Activated naive CD8-positive, alpha-beta T cell (primary cell): Measurements from ENCODE around the gene SIX5.

ENCODE experiments used
- H3K27ac Mint-ChIP-seq: one replicate; pipeline ENCODE4 v1.8.0; 2021; ENCODE audit warnings: mixed read lengths
- H3K27me3 Mint-ChIP-seq: one replicate; pipeline ENCODE4 v1.8.0; 2021; ENCODE audit warnings: mixed read lengths
- H3K36me3 Mint-ChIP-seq: one replicate; pipeline ENCODE4 v1.8.0; 2021; ENCODE audit warnings: mixed read lengths
- H3K4me1 Mint-ChIP-seq: one replicate; pipeline ENCODE4 v1.8.0; 2021; ENCODE audit warnings: low read depth, mixed read lengths
- H3K4me3 Mint-ChIP-seq: one replicate; pipeline ENCODE4 v1.8.0; 2021; ENCODE audit warnings: mild to moderate bottlenecking, mixed read lengths
- H3K9me3 Mint-ChIP-seq: one replicate; pipeline ENCODE4 v1.8.0; 2021; ENCODE audit warnings: low read depth, mixed read lengths

Gene SIX5

DNA sequence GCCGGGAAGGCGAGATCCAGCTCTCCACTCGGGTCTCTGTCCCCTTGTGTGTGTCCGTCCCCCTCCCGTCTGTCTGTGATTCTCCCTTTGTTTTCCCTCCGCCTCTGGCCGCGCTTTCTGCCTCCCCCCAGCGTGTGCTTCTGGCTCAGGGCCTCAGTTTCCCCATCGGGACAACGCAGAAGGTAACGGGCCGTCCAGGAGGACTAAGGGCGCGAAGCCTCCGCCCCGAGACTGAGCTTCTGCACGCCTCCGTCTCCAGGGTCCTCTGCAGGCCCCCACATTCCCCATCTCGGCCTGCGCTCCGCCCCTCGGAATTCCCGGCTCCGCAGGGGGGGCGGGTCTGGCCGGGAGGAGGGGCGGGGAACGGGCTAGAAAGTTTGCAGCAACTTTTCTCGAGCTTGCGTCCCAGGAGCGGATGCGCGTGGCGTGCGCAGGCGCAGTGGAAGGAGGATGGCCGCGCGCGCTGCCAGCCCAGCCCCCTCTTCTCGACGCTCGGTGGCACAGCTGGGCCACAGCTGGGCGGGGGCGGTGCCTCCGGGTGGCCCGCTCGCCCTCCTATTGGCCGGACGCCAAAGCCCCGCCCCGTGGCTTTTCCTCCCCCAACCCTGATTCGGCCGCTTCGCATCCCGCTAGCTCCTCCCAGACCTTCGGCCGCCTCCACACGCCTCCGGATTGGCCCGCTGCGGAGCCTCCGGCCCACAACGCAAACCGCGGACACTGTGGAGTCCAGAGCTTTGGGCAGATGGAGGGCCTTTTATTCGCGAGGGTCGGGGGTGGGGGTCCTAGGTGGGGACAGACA lies at the start of gene SIX5:
SIX5 (minus strand) TSS at position 269 of the 799 bp plus-strand sequence. CDS start 408 bp downstream, outside the sequence.
- H3K27ac Mint-ChIP-seq: peak within 1 kb of the TSS; percentile 41
- H3K36me3 Mint-ChIP-seq: no peaks in the 10 kb centered on the region
- peaks cover 6% of the 10 kb centered on the region for H3K4me1 Mint-ChIP-seq
- peak within 1 kb of the TSS; percentile 83 for H3K4me3 Mint-ChIP-seq
- H3K9me3 Mint-ChIP-seq: no peaks in the 10 kb centered on the region
- peaks cover 2% of the 10 kb centered on the region for H3K27me3 Mint-ChIP-seq

DNA sequence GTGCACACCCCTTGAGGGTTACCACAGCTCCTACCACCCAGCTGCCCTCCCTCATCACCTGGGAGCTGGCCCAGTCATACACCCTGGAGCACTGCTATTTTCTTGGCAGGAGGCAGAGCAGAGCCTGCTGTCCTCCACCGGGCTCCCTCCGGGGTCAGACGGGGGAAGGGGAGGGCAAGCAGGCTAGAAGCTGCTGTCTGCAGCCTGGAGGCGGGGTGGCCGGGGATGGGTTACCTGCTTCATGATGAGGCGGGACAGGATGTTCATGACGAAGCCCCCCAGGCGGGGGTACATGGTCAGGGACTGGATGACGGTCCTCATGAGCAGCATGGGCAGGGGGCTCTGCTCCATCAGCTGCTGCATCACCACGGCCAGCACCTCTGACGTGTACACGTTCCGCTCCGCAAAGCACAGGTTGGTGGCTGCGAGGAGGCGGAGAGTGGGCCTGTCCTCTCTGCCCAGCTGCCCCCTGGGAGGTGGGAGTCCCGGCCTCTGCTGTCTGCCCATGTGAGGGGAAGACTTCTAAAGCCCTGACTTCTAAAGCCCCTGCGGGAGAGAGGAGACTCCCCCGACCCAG lies 48.8 kb upstream of the SIX5 start:
- no peaks in the 10 kb centered on the region for H3K9me3 Mint-ChIP-seq
- H3K36me3 Mint-ChIP-seq: peaks cover 2% of the 10 kb centered on the region
- peaks cover 4% of the 10 kb centered on the region for H3K4me1 Mint-ChIP-seq
- H3K27ac Mint-ChIP-seq: no peak overlapping the region
- no peak overlapping the region for H3K4me3 Mint-ChIP-seq
- H3K27me3 Mint-ChIP-seq: peaks cover 5% of the 10 kb centered on the region

DNA sequence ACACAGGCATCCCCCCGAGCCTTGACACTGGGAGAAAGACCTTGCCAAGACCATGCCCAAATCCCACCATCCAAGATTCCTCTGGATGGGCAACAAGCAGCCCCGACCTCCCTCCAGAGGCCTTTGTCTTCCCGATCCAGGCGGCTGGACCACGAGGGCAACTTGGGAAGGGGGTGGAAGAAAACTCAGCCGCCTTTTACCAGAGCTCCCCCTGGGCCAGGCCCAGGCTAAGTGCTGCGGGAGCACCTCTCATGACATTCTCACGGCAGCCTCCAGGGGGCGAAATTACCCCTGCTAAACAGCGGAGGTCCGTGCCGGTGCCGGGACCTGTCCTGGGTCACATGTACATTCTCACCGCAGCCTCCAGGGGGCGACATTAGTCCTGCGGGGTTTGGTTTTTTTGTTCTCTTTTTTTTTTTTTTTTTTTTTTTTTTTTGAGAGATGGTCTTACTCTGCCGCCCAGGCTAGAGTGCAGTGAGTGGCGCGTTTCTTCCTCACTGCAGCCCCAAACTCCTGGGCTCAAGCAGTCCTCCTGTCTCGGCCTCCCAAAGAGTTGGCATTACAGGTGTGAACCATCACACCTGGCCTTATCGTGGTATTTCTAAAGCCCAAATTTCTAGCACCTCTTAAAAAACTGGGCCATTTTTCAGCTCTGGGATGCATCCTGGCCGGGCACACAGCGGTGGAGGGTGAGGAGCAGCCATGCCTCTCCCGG lies 48.1 kb upstream of the SIX5 start:
- H3K27ac Mint-ChIP-seq: no peak overlapping the region

GRCh38 chr19:45816236-45817009 lies 47.4 kb upstream of the SIX5 start:
- H3K36me3 Mint-ChIP-seq: peaks cover 2% of the 10 kb centered on the region

More for the DNA sequence above, 48.1 kb upstream of the SIX5 start:
- Mint-ChIP-seq H3K4me3 (peak overlapping the region; percentile 38), H3K36me3 (peaks cover 2% of the 10 kb centered on the region), H3K4me1 (peaks cover 4% of the 10 kb centered on the region), H3K27me3 (peaks cover 5% of the 10 kb centered on the region), H3K9me3 (no peaks in the 10 kb centered on the region)

DNA sequence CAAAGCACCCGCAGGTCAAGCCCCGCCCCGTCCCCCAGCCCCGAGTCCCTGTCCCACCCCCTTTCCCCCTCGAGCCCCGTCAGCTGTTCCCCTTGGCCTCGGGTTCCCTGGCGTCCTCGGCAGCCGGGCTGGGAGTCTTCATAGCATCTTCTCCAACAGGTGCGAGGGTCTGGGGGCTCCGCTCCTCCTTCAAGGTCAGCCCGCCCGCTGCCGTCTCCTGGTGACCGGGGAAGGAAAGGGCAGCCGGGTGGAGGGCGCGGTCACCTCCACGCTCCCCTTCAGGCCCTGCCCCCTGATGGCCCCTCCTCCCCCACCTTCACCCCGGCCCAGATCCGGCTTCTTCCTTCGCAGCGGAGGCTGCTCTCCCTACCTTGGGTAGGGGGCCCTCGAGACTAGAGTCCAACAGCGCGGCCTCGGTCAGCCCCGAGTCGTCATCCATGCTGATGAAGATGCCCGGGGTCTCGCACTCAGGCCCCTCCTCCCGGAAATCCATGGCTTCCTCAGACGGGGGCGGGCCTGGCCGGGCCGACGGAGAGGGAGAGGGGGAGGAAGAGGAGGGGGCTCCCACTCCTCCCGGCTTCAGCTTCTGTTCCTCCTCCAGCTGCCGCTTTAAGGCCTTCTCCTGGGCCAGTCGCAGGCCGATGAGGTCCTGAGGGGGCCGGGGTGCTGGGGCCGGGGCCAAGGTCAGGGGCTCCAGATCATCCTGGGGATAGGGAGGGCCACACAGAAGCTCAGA lies 46.6 kb upstream of the SIX5 start:
- Mint-ChIP-seq H3K27ac (no peak overlapping the region), H3K4me3 (peak overlapping the region; percentile 40), H3K27me3 (peaks cover 7% of the 10 kb centered on the region), H3K36me3 (peaks cover 2% of the 10 kb centered on the region), H3K4me1 (peaks cover 4% of the 10 kb centered on the region), H3K9me3 (no peaks in the 10 kb centered on the region)

More at GRCh38 chr19:45816236-45817009, 47.4 kb upstream of the SIX5 start:
- Mint-ChIP-seq H3K4me1 (peaks cover 4% of the 10 kb centered on the region), H3K9me3 (no peaks in the 10 kb centered on the region), H3K4me3 (no peak overlapping the region), H3K27me3 (peaks cover 5% of the 10 kb centered on the region), H3K27ac (no peak overlapping the region)

- Mint-ChIP-seq H3K9me3 (no peaks in the 10 kb centered on the region), H3K36me3 (peaks cover 2% of the 10 kb centered on the region), H3K4me1 (peaks cover 7% of the 10 kb centered on the region), H3K27ac (no peak within 1 kb of the TSS), H3K27me3 (peaks cover 7% of the 10 kb centered on the region), H3K4me3 (peak within 1 kb of the TSS; percentile 40)
Measured at GRCh38 chr19:45814851-45815480, 45.9 kb upstream of the SIX5 start, which contains the start of gene RSPH6A. Gene RSPH6A, minus strand, starts transcription at chr19:45815308. Its CDS starts 132 bp downstream, at chr19:45815176.

DNA sequence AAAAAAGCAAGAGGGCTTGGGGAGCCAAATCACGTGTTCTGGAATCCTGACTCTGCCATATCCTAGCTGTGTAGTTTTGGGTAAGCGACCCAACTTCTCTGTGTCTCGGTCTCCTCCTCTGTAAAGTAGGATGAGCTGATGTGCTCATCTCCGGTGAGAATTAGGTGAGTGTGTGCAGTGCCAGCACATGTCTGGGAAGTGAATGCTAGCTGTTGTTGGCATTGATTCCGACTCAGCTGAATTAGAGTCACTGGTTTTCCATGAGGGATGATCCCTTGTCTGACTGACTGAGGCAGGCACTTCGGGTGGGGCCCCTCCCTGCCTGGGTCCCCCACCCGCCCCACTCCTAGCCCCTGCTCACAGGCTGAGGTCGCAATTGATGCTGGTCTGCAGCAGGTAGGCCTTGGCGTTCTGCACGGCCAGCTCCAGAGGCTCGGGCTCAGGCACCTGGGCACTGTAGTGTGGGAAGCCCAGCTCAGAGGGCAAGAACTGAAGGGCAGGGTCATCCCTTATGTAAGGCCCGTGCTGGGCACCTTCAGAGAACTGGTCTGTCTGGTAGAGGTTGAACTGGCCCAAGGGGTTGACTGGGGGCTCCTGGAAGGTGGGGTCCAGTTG lies 45.2 kb upstream of the SIX5 start:
- H3K9me3 Mint-ChIP-seq: no peaks in the 10 kb centered on the region
- no peak overlapping the region for H3K4me3 Mint-ChIP-seq
- peaks cover 7% of the 10 kb centered on the region for H3K27me3 Mint-ChIP-seq
- H3K36me3 Mint-ChIP-seq: peaks cover 2% of the 10 kb centered on the region
- peaks cover 12% of the 10 kb centered on the region for H3K4me1 Mint-ChIP-seq
- no peak overlapping the region for H3K27ac Mint-ChIP-seq

- H3K4me1 Mint-ChIP-seq: peaks cover 12% of the 10 kb centered on the region
- H3K27me3 Mint-ChIP-seq: peaks cover 7% of the 10 kb centered on the region
- H3K27ac Mint-ChIP-seq: no peak overlapping the region
- no peaks in the 10 kb centered on the region for H3K9me3 Mint-ChIP-seq
- peaks cover 2% of the 10 kb centered on the region for H3K36me3 Mint-ChIP-seq
- H3K4me3 Mint-ChIP-seq: no peak overlapping the region
Measured at GRCh38 chr19:45812297-45812696, 43.2 kb upstream of the SIX5 start.

DNA sequence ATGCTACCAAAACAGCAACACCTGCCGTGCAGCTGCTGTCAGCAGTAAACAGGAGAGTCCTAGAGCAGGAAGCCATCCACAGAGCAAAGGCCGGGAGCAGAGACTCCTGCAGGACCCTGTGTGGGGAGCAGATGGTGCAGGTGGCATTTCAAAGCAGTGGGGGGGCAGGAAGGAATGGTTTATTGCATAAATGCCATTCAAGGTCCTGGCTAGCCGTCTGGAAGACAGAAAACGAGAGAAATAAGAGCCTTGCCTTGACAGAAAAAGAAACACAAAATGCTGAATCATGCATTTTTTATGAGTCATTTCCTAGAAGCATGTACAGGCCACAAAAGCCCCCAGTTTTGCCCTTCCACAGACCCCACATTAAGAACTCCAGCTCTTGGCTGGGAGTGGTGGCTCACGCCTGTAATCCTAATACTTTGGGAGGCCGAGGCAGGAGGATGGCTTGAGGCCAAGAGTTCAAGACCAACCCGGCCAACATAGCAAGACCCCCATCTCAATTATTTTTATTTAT lies 40.6 kb upstream of the SIX5 start:
- Mint-ChIP-seq H3K4me1 (peaks cover 8% of the 10 kb centered on the region), H3K4me3 (no peak overlapping the region), H3K27ac (no peak overlapping the region), H3K27me3 (peaks cover 9% of the 10 kb centered on the region), H3K36me3 (peaks cover 2% of the 10 kb centered on the region), H3K9me3 (no peaks in the 10 kb centered on the region)

- Mint-ChIP-seq H3K27ac (no peak overlapping the region), H3K27me3 (peaks cover 5% of the 10 kb centered on the region), H3K4me1 (peaks cover 8% of the 10 kb centered on the region), H3K4me3 (no peak overlapping the region), H3K9me3 (no peaks in the 10 kb centered on the region), H3K36me3 (no peaks in the 10 kb centered on the region)
Measured at GRCh38 chr19:45805719-45806118, 36.7 kb upstream of the SIX5 start.

- no peaks in the 10 kb centered on the region for H3K9me3 Mint-ChIP-seq
- peaks cover 5% of the 10 kb centered on the region for H3K27me3 Mint-ChIP-seq
- H3K4me3 Mint-ChIP-seq: no peak overlapping the region
- H3K4me1 Mint-ChIP-seq: peaks cover 6% of the 10 kb centered on the region
- H3K36me3 Mint-ChIP-seq: no peaks in the 10 kb centered on the region
- no peak overlapping the region for H3K27ac Mint-ChIP-seq
Measured at GRCh38 chr19:45804959-45805230, 35.8 kb upstream of the SIX5 start.

DNA sequence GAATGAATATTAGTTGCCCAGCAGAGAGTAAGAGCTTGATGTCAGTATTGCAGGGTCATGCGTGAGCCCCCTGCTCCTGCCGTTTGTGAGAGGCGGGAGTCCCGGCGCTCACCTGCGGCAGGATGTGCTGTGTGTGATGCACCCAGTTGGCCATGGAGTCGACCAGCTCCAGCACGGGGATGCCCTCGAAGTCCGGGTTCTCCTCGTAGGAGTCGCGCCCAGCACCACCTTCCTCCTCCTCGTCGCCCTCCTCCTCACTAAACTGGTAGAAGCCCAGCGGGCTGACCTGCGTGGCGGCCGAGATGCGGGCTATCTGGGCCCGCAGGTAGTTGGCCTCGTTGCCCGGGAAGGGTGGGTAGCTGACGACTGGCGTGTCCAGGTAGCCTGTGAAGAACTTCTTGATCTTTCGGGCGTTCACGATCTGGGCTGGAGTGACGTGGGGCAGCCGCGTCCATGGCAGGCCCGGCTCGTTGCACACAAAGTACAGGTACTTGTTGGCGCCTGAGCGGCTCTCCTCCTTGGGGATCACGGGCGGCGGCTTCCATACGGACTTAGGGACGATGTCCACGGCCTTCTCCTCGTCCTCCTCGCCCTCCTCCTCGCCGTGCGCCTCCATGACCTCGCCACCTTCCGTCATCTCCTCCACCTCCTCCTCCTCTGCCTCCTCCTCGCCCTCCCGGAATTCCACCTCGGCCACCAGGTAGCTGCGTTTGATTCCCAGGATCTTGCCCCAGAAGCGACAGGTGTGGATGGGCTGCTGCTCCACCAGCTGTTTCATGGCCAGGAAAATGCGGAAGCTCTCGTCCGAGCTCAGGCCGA lies 35.3 kb upstream of the SIX5 start:
- H3K27ac Mint-ChIP-seq: no peak overlapping the region

More for the DNA sequence above, 35.3 kb upstream of the SIX5 start:
- H3K4me1 Mint-ChIP-seq: peaks cover 1% of the 10 kb centered on the region
- H3K27me3 Mint-ChIP-seq: peaks cover 5% of the 10 kb centered on the region
- H3K9me3 Mint-ChIP-seq: no peaks in the 10 kb centered on the region
- no peaks in the 10 kb centered on the region for H3K36me3 Mint-ChIP-seq
- no peak overlapping the region for H3K4me3 Mint-ChIP-seq
